GM21381 (cell line): ENCODE results near the gene SULF2.

Experiments used
- ATAC-seq: cut with Tn5 transposase; IDR thresholded peaks from one replicate; pipeline ENCODE4 v1.9.1; 2021; ENCODE audit warnings: mild to moderate bottlenecking, moderate library complexity; ENCODE audit not compliant: unreplicated experiment

SULF2 gene

DNA sequence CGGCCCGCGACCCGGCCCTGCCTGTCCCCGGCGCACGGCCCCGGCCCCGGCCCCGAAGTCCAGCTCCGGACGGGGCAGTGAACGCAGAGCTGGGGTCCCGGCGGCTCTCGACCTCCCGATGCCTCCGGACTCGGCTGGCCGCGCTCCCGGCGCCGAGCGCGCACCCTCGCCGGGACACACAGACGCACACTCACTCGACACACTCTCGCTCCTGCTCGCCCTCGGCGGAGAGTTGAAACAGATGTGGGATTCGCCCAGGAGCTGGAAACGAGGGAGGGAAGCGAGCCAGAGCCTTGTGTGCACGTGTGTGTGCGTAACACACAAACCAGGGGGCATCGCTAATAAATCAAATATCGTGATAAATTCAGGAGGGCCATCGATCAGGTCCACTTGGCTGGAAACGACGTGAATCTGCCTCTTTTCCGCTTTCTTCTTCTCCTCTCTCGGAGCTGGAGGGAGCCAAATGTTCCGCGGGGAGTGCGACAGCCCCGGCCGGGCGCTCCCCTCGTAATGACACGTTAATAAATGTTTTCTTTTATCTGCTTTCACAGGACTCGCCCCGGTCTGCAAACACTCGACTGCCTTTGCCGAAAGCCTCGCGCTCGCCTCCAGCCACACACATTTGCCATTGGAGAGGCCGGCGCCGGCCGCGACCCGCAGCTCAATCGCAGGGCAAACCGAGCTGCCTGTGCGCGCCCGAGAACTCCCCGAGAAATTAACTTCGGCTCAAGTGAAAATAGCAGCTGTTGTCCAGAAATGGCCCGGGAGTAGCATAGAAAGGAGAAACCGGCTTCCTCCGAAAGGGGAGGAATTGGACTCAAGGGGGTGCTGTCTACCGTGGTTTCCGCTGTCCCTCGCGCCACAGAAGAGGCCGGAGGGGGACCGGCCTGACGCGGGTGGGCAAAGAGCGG is 828 bp upstream of the SULF2 start:
- no peak for ATAC-seq

DNA sequence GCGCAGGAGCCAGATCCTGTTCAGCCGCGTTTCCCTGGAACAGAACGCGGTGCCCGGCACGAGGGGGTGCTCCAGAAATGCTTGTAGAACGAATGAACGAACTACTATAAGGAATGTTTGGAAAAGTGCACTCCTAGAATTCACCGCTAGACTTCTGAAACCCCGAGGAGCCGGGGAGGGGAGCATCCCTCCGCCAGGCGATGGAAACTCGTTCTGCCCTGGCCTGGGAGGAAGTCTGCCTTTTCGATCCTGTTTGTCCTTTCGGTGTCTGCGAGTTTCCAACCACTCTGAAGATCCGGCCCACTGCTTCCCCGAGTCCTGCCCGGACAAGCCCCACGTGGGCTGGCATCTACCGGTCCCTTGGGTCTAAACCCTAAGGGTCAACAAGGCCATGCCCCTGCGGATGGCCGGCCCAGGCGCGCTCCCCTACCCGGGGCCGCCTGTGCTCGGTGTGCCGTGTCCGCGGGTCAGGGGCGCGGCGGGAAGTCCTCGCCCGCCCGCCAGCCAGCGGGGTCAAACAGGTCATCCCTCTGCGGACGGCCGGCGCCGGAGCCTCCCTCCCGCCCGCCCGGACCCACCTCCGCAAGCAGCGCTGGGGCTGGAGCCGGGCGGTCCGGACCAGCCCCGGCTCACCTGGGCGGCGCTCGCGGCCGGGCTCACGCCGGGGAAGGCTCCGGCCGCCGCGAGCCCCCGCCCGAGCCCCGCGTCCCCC is 526 bp downstream of the SULF2 start:
- no peak for ATAC-seq

DNA sequence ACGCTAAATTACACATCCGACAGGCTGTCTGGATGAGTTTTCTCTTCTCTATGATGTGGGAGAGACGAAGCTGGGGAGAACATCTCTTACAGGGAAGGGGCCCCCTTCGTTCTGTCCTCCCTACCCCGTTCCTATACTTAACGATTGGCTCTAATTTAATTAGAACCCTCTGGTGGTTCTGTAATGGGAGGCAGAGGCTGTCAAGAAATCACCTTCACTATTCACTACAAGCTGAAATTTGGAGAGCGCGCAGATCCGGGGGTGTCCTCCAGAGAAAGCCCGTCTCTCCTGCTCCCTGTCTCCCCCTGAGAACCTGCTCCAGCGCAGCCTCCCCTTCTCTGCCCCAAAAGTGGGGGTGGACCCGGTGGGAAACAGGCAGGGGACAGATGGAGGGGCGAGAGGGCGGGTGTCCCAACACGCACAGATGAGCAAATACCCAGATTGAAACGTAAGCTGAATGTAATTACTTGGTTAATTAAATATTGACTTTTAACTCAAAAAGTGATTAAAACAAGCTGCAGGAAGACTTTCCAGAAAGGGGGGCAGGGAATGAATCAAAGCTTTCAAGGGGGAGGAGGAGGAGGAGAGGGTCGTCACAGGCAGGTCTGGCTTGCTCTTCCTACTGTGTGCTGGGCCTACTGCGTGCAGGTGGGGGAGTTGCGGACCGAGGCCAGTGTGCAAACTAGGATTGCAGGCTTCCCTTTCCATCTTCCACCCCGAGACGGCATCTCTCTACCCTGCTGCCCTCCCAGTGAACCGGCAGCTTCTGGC is 1.3 kb downstream of the SULF2 start:
- ATAC-seq: no peak

DNA sequence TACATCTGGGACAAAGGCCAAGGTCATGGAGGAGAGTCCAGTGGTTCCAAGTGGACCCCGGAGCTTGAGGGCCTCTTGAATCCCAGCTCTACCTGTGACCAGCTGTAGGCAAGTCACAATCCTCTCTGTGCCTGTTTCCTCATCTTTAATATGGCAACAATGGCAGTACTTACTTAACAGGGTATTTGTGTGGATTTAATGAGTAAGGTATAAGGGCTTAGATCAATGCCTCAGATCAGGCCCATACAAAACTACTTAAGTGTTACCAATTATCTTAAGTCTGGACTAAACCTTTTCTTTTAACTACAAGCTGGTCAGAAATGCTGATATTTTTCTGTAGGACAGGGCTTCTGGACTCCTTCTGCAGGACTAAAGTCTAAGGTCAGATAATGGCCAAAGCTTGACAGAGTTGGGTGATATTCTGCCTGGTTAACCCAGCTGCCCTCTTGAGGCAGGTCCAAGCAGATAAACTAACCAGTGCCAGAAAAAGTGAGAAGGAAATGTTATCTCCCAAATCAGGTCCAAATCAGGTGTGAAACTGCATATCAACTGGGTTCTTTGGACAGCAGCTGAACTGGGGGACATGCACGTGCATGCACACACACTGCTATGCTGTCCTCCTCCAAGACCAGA is 2.2 kb downstream of the SULF2 start:
- no peak for ATAC-seq

DNA sequence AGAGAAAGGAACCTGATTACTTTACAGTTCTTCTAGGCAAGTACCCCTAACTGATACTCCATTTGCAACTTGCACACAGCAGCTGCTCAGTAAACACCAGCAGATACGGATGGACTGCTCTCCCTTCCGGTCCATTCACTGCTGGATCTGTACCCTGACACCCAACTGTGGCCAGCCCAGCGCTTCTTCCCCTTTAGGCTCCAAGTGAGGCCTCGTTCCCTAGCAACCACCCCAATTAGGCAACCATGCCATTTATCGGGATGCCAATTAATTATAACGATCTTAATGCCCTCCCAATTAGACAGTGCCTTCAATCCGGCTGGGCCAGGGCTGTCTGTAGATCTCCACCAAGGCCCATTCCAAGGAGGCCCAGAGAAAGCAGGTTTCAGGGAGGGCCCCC is 3.2 kb downstream of the SULF2 start:
- no peak for ATAC-seq

GRCh38 chr20:47781632-47782031 is 3.6 kb downstream of the SULF2 start:
- no peak for ATAC-seq

DNA sequence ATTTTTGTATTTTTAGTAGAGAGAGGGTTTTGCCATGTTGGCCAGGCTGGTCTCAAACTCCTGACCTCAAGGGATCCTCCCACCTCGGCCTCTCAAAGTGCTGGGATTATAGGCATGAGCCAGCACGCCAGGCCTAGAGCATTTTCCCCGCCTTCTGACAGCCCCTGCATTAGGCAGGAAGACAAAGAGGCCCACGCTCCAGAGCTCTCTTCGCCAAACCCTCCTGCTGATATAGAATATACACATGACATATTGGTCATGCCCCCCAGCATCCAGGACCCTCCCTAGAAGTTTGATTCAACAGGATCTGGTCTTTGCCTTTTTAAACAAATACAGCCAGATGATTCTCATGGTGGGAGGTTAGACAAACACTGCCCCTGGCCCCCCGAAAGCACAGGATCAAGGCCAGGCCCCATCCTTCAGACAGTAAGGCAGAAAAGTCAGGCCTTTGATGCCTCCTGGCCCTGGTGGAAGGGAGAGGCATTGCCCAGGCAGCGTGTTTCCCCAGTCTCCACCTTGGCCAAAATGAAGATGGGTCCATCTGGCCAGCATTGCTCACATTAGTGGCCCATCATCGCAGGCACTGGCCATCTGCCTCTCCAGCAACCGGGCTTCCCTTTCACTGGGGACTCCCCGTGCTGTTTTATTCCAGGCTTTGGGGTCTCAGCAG is 4.4 kb downstream of the SULF2 start:
- ATAC-seq: no peak

DNA sequence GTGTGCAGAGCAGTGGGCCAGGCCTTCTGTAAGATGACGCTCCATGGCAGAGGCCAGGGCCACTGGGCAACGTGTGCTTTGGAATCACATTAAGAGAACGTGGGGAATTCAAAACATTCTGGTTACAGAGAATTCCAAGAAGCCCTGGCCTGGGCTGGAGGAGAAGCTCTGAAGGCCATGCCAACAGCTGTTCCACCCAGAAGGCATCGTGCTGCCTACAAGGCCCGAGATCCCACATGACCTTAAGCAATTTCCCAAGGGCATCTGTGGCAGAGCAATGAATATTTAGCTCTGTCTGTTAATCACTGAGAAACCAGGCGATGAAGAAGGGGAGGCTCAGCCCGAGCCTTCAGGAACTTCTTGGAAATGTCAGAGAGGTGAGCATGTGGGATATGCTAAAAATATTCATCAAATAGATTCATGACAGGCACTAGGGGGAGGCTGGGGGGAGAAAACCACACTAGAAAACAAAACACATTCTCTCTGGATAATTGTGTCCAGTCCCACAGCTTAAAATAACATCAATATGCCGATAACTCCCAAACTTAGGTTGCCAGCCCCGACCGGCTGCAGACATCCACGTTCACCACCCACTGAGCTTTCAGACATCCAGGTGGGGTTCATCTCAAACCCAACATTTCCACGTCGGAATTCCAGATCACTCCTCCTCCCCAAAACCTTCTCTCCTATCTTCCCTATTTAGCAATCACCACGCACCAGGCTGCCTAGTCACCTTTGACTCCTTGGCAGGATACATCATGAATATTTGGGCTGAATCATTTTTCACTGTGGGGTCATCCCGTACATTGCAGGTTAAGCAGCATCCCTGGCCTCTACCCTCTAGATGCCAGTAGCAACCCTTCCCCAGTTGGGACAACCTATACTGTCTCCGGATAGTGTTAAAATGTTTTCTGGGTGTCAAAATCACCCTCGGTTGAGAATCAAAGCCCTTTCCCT is 6.6 kb downstream of the SULF2 start:
- ATAC-seq: no peak

DNA sequence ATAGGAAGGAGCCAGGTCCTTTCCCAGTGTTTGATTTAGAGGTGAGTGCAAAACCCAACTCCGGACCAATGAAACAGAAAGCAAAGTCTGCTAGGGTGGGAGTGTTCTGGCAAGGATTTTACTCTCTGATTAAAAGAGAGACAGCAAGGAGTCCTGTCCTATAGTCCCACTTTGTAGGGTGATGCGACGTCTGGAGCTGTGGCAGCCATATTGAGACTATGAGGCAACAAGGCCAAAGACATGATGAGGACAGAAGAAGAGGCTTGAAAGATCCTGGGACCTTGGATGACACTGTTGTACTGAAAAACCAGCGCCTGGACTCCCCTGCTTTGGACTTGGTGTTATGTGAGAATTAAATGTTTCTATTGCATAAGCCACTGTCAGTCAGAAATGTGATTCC is 8.1 kb downstream of the SULF2 start:
- ATAC-seq: no peak

DNA sequence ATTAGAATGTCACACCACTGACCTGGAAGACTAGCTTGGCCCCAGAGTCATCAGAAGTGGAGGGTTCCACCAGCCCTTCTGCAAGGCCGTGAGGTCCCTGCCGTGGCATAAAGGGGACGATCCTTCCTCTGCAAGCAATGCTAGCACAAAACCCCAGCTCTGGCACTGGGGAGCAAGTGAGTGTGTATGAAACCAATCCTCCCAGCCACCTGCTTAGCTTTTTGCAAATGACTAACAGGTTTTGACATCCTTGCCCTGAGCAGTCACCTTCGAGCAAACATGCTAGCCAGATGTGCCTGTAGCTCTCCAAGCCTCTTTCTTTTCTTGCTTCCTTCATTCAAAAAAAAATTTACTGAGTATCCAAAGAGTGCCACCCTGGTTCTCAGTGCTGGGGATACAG is 8.6 kb downstream of the SULF2 start:
- ATAC-seq: no peak

DNA sequence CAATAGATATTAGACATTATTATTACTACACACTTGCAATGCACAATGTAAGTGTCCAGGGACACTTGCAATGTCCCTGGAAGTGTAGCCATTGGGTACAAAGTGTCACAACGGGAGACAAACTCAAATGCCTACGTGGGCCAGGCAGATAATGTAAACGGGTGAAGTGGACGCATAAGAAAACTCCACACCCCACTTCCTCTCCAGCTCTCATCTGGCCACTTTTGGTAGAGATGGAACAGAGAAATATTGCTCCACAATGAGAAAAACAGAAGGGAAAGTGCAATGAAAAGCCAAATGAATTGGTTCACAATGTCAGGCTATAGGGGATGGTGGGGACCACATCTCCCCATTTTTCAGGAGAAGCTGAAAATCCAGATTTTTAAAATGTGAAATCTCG is 9.4 kb downstream of the SULF2 start:
- no peak for ATAC-seq

- ATAC-seq: no peak
Measured at GRCh38 chr20:47775039-47775438, 10.2 kb downstream of the SULF2 start.

- ATAC-seq: no peak
Measured at GRCh38 chr20:47774131-47774777, 11.0 kb downstream of the SULF2 start.

DNA sequence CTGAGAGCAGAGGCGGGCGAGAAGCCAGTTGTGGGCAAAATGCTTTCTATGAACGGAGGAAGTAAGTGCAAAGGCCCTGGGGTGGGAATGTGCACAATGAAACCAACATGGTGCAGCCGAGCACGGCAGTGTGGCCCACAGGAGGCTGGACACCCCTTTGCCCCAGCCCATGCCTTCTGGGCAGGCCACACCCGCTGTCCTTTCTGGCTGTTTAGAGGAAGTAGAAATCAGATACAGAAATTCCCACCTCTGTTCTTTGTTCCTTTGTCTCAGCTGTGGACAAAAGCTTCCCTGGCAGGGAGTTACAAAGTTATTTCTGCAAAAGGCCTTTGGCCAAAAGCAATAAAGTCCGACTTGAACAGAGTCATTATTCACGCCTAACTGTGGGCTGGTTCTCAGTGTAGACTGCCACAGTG is 11.9 kb downstream of the SULF2 start:
- no peak for ATAC-seq

DNA sequence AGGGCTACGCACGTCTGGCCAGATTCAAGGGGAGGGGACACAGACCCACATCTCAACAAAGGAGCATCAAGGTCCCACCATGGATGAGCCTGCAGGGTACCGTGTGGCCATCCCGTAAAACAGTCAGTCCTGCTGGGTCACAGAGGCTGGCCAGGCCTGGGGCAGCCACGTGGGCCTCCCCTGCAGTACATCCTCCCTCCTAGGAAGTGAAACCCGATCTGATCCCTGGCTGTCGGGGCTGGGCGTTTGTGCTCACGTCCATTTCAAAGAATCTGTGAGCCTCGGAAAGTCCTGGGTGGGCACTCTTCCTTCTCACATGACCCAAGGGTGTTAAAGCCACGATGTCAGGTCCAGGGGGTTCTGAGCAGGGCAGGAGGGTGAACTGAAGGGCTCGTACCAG is 14.3 kb downstream of the SULF2 start:
- no peak for ATAC-seq

GRCh38 chr20:47768016-47768824 is 17.1 kb downstream of the SULF2 start:
- ATAC-seq: no peak

- ATAC-seq: no peak
Measured at GRCh38 chr20:47765691-47766594, 19.3 kb downstream of the SULF2 start.
